HepG2 (cell line): Measurements from ENCODE around the gene FRMD5. TPM values are rescaled to one million over a fixed set of nuclear protein-coding genes. Genes with fewer than 3 reads are reported as not detected.
A peak's percentile ranks its signal among the peaks of the same experiment; 100 is the strongest.

Experiments
- ATAC-seq: fragments of 200-7000 bp; cut with Tn5 transposase; 3 replicates; pipeline ENCODE4 v1.9.1; 2020; ENCODE audit warnings: mild to moderate bottlenecking, moderate library complexity
- BruUV-seq: library from RNA; stranded (reverse); fragments of 400-500 nt; replicated peaks from 2 replicates; lab custom pipeline; 2021; lab: Mats Ljungman, UMichigan
- CTCF ChIA-PET: fragments of 300-600 bp; formaldehyde crosslinking; extraction: SDS; loops from one replicate; lab custom pipeline; 2021; ENCODE audit warnings: low total read pairs, inconsistent platforms, low intra/inter-chr PET ratio; lab: Yijun Ruan, JAX
- POLR2A ChIA-PET: fragments of 350-600 bp; sonication (Branson Sonifier 250); formaldehyde crosslinking; loops from one replicate; lab custom pipeline; 2020; ENCODE audit warnings: antibody characterized with exemption, inconsistent platforms; lab: Yijun Ruan, JAX
- DNase-seq: peaks from one replicate; pipeline ENCODE4 v3.0.0-alpha.2; 2015; ENCODE audit warnings: low spot score
- FAIRE-seq: peaks from 3 replicates; lab custom pipeline; 2011; peaks lifted over from hg19 to GRCh38; lab: Jason Lieb, UNC
- H2AFZ ChIP-seq: one replicate; pipeline ENCODE4 v1.6.1; 2011; ENCODE audit warnings: low read length, inconsistent platforms
- H3K27ac ChIP-seq: fragments of 300-600 bp; 3 replicates; pipeline ENCODE4 v1.8.0; 2011; ENCODE audit warnings: mixed run types, mild to moderate bottlenecking, mixed read lengths, low read length, inconsistent platforms; ENCODE audit not compliant: insufficient read depth; ENCODE audit errors: extremely low read length
- H3K27me3 ChIP-seq, 2 experiments: fragments of 200-600 bp in 1 of 2; 2 replicates in 1 of 2; 3 replicates in 1 of 2; pipeline versions ENCODE4 v1.6.0 to v1.8.0; 2011; ENCODE audit warnings: low read length in 2 of 2, mild to moderate bottlenecking in 2 of 2, moderate library complexity in 2 of 2, inconsistent platforms in 1 of 2; ENCODE audit not compliant: insufficient read depth in 2 of 2, control insufficient read depth in 1 of 2
- H3K36me3 ChIP-seq, 2 experiments: fragments of 200-600 bp in 1 of 2; replicated peaks in 1 of 2; 2 replicates in 1 of 2; 3 replicates in 1 of 2; pipeline versions ENCODE4 v1.5.1 to v1.8.0; 2011; ENCODE audit warnings: low read length in 2 of 2, inconsistent platforms in 1 of 2; ENCODE audit not compliant: insufficient read depth in 2 of 2, control insufficient read depth in 1 of 2
- H3K4me1 ChIP-seq: 2 replicates; pipeline ENCODE4 v1.5.1; 2012; ENCODE audit warnings: low read length, inconsistent platforms; ENCODE audit not compliant: insufficient read depth
- H3K4me2 ChIP-seq: 2 replicates; pipeline ENCODE4 v1.6.0; 2011; ENCODE audit warnings: low read depth, low read length, inconsistent platforms
- H3K4me3 ChIP-seq, 3 experiments: fragments of 200-600 bp in 1 of 3; sonication (generic), shearing (Covaris generic) in 1 of 3; replicated peaks in 1 of 3; 2 replicates each; pipeline ENCODE4 v1.5.1; 2011 to 2016; ENCODE audit warnings: low read length in 3 of 3, inconsistent platforms in 2 of 3, low read depth in 2 of 3, mild to moderate bottlenecking in 2 of 3, control low read depth in 1 of 3, mixed read lengths in 1 of 3; ENCODE audit not compliant: insufficient read depth in 1 of 3
- H3K79me2 ChIP-seq: one replicate; pipeline ENCODE4 v1.6.1; 2011; ENCODE audit warnings: low read length, inconsistent platforms; ENCODE audit not compliant: insufficient read depth
- H3K9ac ChIP-seq: 2 replicates; pipeline ENCODE4 v1.6.0; 2011; ENCODE audit warnings: mild to moderate bottlenecking, low read depth, low read length, inconsistent platforms; ENCODE audit not compliant: insufficient read depth
- H3K9me3 ChIP-seq: 2 replicates; pipeline ENCODE4 v1.5.1; 2012; ENCODE audit warnings: mild to moderate bottlenecking, low read length
- H4K20me1 ChIP-seq: 2 replicates; pipeline ENCODE4 v1.6.0; 2011; ENCODE audit warnings: inconsistent platforms, mild to moderate bottlenecking, low read length, moderate library complexity; ENCODE audit not compliant: insufficient read depth
- EEA1 ChIP-seq: sonication (generic); formaldehyde crosslinking; IDR thresholded peaks from 2 replicates; pipeline ENCODE4 v1.5.1; 2020; ENCODE audit warnings: mild to moderate bottlenecking, missing genetic modification reagents, borderline replicate concordance
- HNF1A ChIP-seq, 2 experiments: sonication (generic) in 1 of 2; formaldehyde crosslinking in 1 of 2; IDR thresholded peaks; 2 replicates each; pipeline versions ENCODE4 v1.4.0 to v1.6.1; 2016 to 2020; ENCODE audit warnings: borderline replicate concordance in 1 of 2, low read depth in 1 of 2, mild to moderate bottlenecking in 1 of 2, missing genetic modification reagents in 1 of 2
- MXD4 ChIP-seq: IDR thresholded peaks from 2 replicates; pipeline ENCODE4 v1.6.1; 2016; ENCODE audit warnings: mild to moderate bottlenecking, missing biosample characterization, missing genetic modification reagents
- NFE2L2 ChIP-seq: fragments of 150-350 bp; IDR thresholded peaks from 2 replicates; pipeline ENCODE4 v1.6.1; 2014; ENCODE audit warnings: low read length
- SMAD3 ChIP-seq: sonication (generic); formaldehyde crosslinking; IDR thresholded peaks from 2 replicates; pipeline ENCODE4 v1.4.0; 2020; ENCODE audit warnings: missing genetic modification reagents
- ZBTB49 ChIP-seq: sonication (generic); formaldehyde crosslinking; IDR thresholded peaks from 2 replicates; pipeline ENCODE4 v1.4.0; 2020; ENCODE audit warnings: missing genetic modification reagents, borderline replicate concordance
- ZNF207 ChIP-seq: fragments of 450-650 bp; IDR thresholded peaks from 2 replicates; pipeline ENCODE4 v1.6.1; 2016; ENCODE audit warnings: antibody characterized with exemption, borderline replicate concordance
- ZNF468 ChIP-seq: sonication (generic); formaldehyde crosslinking; IDR thresholded peaks from 2 replicates; pipeline ENCODE4 v1.8.0; 2022; ENCODE audit warnings: mild to moderate bottlenecking, moderate library complexity, missing genetic modification reagents
- WGBS: methylation state at CpG from one replicate; pipeline ENCODE4 v1.1.6; 2017; ENCODE audit warnings: low lambda C conversion rate; 5-methylcytosine and 5-hydroxymethylcytosine counted together
- in situ Hi-C: cut with HindIII; loops from 2 replicates; pipeline ENCODE4 v1.10.0; 2017; ENCODE audit warnings: low pct_unique_long_range_greater_than_20kb; ENCODE audit not compliant: extremely low pct_ligation_motif_present
- intact Hi-C: fragments of 100-400 bp; cut with micrococcal nuclease; formaldehyde crosslinking; loops from one replicate; pipeline ENCODE4 v1.10.0; 2022; ENCODE audit not compliant: unreplicated experiment
- polyA plus RNA-seq, 8 experiments: library from polyadenylated mRNA; depleted of rRNA in 3 of 8; stranded (reverse) in 7 of 8; unstranded in 1 of 8; fragments of >200 nt; fragmentation: Illumina TruSeq in 4 of 8; extraction: Trizol in 4 of 8; gene quantifications; 2 replicates each; pipeline versions ENCODE4 v1.2.1 to v1.2.3, GENCODE V29; 2011 to 2016; ENCODE audit warnings: low read depth in 4 of 8, missing spikeins in 1 of 8, mixed read lengths in 1 of 8; ENCODE audit not compliant: insufficient read depth in 1 of 8
- total RNA-seq, 5 experiments: library from RNA; depleted of rRNA; stranded (reverse); fragments of >200 nt; fragmentation: Illumina TruSeq; extraction: Trizol; gene quantifications; 2 replicates each; pipeline ENCODE4 v1.2.3, GENCODE V29; 2016; ENCODE audit warnings: low read depth in 1 of 5

Gene FRMD5
- total and polyA plus RNA-seq, 2 of the 13 experiments (the other 11 are each of a cell fraction or from before 2014, with no cell fraction given): 0.93 to 1.5 TPM

GRCh38 chr15:43899928-43900327, 295.1 kb downstream of the FRMD5 start:
- Histone ChIP-seq H3K4me2 (no peak overlapping the region), H4K20me1 (no peaks in the 10 kb centered on the region), H3K79me2 (no peaks in the 10 kb centered on the region), H2AFZ (no peak overlapping the region), H3K27ac (no peak overlapping the region), H3K4me3 (no peak overlapping the region), H3K36me3 (no peaks in the 10 kb centered on the region), H3K9me3 (no peaks in the 10 kb centered on the region), H3K9ac (no peak overlapping the region), H3K4me1 (peaks cover 14% of the 10 kb centered on the region), H3K27me3 (no peaks in the 10 kb centered on the region)
- 67% methylated on average over 3 of the region's 5 CpGs for WGBS
- ChIA-PET POLR2A (no interaction called here), CTCF (no interaction called here)
- TF ChIP-seq EEA1 (CRISPR knock-in tag) (no peak), ZBTB49 (CRISPR knock-in tag) (no peak), MXD4 (no peak), SMAD3 (CRISPR knock-in tag) (no peak), ZNF468 (no peak), NFE2L2 (peak; percentile 85), HNF1A (IDR thresholded peaks at IDR 0.05; ENCODE audit: low read depth) (no peak), HNF1A (CRISPR knock-in tag; IDR thresholded peaks at IDR 0.05; ENCODE audit: borderline replicate concordance) (no peak), ZNF207 (no peak)
- peak; percentile 20; the same call in 2 of the 3 replicates for ATAC-seq
- intact Hi-C loops: loop anchor here (5.0 kb wide), 1 partner anchor 602 kb away; no protein-coding TSS in a partner anchor
- no peak for FAIRE-seq
- no peak for DNase-seq
- no TSS peak for BruUV-seq
- in situ Hi-C loops: loop anchor here (5.0 to 25.0 kb wide), 3 partner anchors 167 to 612 kb away; no protein-coding TSS in a partner anchor
